ENCODE measurements around the gene CREBBP. TPM values are rescaled to one million over a fixed set of nuclear protein-coding genes. Genes with fewer than 3 reads are reported as not detected.

Gene CREBBP
- total RNA-seq, 3 donors from 2014 or later, result 61.6 to 82.6 (median 69.5) TPM

DNA sequence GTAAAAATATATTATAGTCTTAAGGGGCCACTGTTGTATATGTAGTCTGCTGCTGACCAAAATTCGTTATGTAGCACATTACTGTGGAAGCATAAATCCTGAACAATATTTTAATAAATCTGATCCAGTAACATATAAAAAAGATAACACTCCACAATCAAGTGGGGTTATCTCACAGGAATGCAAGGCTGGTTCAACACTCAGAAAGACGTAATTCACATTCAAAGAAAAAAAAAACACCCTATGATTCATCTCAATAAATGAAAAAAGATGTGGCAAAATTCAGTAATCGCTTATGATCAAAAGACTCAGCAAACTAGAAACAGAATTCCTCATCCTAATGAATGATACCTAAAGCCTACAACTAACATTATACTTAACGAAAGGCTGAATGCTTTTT is 47.8 kb downstream of the CREBBP start:
- Histone ChIP-seq H3K4me3 (no peak overlapping the region), H3K27me3 (no peaks in the 10 kb centered on the region), H3K36me3 (no peaks in the 10 kb centered on the region), H3K9me3 (peaks cover 0 to 10% of the 10 kb centered on the region in 2 donors), H3K4me1 (no peaks in the 10 kb centered on the region), H3K27ac (no peak overlapping the region)
- TF ChIP-seq POLR2A (IDR thresholded peaks at IDR 0.05) (no peak), POLR2AphosphoS5 (IDR thresholded peaks at IDR 0.05) (no peak)
- TF ChIP-seq, protein P1, sequence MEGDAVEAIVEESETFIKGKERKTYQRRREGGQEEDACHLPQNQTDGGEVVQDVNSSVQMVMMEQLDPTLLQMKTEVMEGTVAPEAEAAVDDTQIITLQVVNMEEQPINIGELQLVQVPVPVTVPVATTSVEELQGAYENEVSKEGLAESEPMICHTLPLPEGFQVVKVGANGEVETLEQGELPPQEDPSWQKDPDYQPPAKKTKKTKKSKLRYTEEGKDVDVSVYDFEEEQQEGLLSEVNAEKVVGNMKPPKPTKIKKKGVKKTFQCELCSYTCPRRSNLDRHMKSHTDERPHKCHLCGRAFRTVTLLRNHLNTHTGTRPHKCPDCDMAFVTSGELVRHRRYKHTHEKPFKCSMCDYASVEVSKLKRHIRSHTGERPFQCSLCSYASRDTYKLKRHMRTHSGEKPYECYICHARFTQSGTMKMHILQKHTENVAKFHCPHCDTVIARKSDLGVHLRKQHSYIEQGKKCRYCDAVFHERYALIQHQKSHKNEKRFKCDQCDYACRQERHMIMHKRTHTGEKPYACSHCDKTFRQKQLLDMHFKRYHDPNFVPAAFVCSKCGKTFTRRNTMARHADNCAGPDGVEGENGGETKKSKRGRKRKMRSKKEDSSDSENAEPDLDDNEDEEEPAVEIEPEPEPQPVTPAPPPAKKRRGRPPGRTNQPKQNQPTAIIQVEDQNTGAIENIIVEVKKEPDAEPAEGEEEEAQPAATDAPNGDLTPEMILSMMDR (IDR thresholded peaks at IDR 0.05), result no peak
- intact Hi-C loops (cut with DNase I; ENCODE audit: low total_unique reads), result no loop called here
- DNase-seq (ENCODE audit: low spot score in 2 of 2), result no peak

DNA sequence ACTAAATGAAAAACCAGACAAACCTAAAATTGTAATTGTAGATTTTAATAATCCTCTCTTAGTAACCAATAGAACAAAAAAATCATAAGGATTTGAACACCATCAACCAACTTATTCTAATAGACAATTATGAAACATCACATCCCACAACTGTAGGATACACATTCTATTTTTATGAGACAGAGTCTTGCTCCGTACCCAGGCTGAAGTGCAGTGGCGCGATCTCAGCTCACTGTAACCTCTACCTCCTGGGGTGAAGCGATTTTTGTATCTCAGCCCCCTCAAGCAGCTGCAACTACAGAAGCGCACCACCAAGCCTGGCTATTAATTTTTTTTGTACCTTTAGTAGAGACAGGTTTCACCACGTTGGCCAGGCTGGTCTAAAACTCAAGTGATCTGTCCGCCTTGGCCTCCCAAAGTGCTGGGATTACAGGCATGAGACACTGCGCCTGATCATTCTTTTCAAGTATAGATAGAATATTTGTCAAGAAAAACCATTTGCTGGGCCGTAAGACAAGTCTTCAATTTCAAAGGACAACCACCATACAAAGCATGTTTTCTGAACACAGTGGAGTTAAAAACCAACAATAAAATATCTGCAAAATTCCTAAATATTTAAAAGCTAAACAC is 49.8 kb downstream of the CREBBP start:
- Histone ChIP-seq H3K4me3 (no peak overlapping the region), H3K27ac (no peak overlapping the region), H3K9me3 (peaks cover 0 to 10% of the 10 kb centered on the region in 2 donors), H3K36me3 (no peaks in the 10 kb centered on the region), H3K27me3 (no peaks in the 10 kb centered on the region), H3K4me1 (no peaks in the 10 kb centered on the region)
- intact Hi-C loops (cut with DNase I; ENCODE audit: low total_unique reads), result no loop called here
- TF ChIP-seq POLR2A (IDR thresholded peaks at IDR 0.05) (no peak), POLR2AphosphoS5 (IDR thresholded peaks at IDR 0.05) (no peak)
- TF ChIP-seq, protein P1 (IDR thresholded peaks at IDR 0.05), result no peak
- no peak for DNase-seq (ENCODE audit: low spot score in 2 of 2)

DNA sequence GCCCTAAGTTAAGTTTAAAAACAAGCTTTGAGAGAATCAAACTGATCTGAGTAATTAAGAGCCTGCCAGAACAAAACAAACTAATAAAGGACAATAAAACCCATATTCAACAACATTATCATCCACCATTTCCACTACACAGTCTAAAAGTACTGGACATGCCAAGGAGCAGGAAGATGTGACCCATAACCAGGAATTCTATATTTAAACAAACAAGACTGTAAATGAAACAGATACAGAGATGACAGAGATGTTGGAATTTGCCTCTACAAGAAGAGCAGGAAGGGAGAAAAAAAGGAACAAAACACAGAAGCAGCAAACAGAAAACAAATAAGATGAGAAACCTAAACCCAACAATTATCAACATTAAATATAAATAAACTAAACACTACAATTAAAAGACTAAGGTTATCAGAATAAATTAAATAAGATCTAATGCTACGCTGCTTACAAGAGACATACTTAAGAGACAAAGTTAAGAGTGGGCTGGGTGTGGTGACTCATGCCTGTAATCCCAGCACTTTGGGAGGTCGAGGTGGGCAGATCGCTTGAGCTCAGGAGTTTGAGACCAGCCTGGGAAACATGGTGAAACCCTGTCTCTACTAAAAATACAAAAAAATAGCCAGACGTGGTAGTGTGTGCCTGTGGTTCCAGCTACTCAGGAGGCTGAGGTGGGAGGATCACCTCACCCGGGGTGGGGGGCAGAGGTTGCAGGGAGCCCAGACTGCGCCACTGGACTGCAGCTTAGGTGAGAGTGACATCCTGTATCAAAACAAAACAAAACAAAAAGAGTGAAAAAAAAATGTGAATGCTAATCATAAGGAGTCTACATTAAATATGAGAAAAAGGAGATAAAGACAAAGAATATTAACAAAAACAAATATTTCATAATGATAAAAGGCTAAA is 50.6 kb downstream of the CREBBP start:
- Histone ChIP-seq H3K36me3 (no peaks in the 10 kb centered on the region), H3K27me3 (no peaks in the 10 kb centered on the region), H3K9me3 (peaks cover 0 to 10% of the 10 kb centered on the region in 2 donors), H3K4me1 (peaks cover 0 to 6% of the 10 kb centered on the region in 2 donors), H3K27ac (no peak overlapping the region), H3K4me3 (no peak overlapping the region)
- intact Hi-C loops (cut with DNase I; ENCODE audit: low total_unique reads), result no loop called here
- TF ChIP-seq, protein P1 (IDR thresholded peaks at IDR 0.05), result no peak
- TF ChIP-seq POLR2AphosphoS5 (IDR thresholded peaks at IDR 0.05) (no peak), POLR2A (IDR thresholded peaks at IDR 0.05) (no peak)
- DNase-seq (ENCODE audit: low spot score in 2 of 2), result no peak

DNA sequence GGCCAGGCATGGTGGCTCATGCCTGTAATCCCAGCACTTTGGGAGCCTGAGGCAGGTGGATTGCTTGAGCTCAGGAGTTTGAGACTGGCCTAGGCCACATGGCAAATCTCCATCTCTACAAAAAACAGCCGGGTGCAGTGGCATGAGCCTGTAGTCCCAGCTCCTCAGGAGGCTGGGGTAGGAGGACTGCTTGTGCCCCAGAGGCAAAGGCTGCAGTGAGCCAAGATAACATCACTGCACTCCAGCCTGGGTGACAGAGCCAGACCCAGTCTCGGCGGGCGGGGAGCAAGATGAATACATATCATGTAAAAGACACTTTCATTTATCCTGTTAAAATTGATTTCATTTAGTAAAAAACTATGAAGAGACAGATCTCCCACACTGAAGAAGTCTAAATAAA is 54.6 kb downstream of the CREBBP start:
- TF ChIP-seq POLR2A (IDR thresholded peaks at IDR 0.05) (no peak), POLR2AphosphoS5 (IDR thresholded peaks at IDR 0.05) (no peak)
- TF ChIP-seq, protein P1 (IDR thresholded peaks at IDR 0.05), result no peak
- Histone ChIP-seq H3K9me3 (no peaks in the 10 kb centered on the region), H3K27ac (no peak overlapping the region), H3K36me3 (no peaks in the 10 kb centered on the region), H3K27me3 (no peaks in the 10 kb centered on the region), H3K4me1 (peaks cover 0 to 6% of the 10 kb centered on the region in 2 donors), H3K4me3 (no peak overlapping the region)
- intact Hi-C loops (cut with DNase I; ENCODE audit: low total_unique reads), result no loop called here
- DNase-seq (ENCODE audit: low spot score in 2 of 2), result no peak

DNA sequence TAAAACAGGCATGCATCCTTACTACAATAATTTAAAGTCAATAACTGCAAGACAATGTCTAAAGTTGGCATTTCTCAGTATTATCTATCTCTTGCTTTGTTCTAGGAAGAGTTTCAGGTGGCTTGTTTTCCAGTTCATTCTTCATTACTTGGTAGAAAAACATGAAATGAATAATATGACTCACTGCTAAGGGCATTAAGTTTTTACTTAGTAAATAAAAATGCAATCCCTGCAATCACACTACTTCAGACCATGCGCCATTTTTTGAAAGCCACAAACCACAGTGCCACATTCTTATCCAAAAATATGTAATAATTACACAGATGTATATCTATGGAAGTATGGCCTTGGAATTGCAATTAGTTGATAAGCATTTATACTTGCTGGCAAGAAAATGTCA is 55.4 kb downstream of the CREBBP start:
- intact Hi-C loops (cut with DNase I; ENCODE audit: low total_unique reads), result no loop called here
- TF ChIP-seq POLR2AphosphoS5 (IDR thresholded peaks at IDR 0.05) (no peak), POLR2A (IDR thresholded peaks at IDR 0.05) (no peak)
- TF ChIP-seq, protein P1 (IDR thresholded peaks at IDR 0.05), result no peak

More for the DNA sequence above, 55.4 kb downstream of the CREBBP start:
- no peak overlapping the region for H3K4me3 ChIP-seq
- H3K27ac ChIP-seq, result no peak overlapping the region
- H3K4me1 ChIP-seq, result peaks cover 7 to 14% of the 10 kb centered on the region in 2 donors
- H3K27me3 ChIP-seq, result no peaks in the 10 kb centered on the region
- no peaks in the 10 kb centered on the region for H3K9me3 ChIP-seq
- DNase-seq (ENCODE audit: low spot score in 2 of 2), result no peak
- H3K36me3 ChIP-seq, result no peaks in the 10 kb centered on the region
